Brain microvascular endothelial cell (primary cell): Measurements from ENCODE around the gene RRAS.
"Not testable (repeated sequence)": the region's sequence is repeated elsewhere in the genome, so short reads cannot be mapped to it uniquely, and the experiment has no call there.

Experiments
- DNase-seq: peaks from one replicate; pipeline ENCODE4 v3.0.0-alpha.2; 2020
- H3K27ac ChIP-seq: fragments of 250-450 bp; sonication (Bioruptor Pico); 2 replicates; pipeline ENCODE4 v1.5.1; 2020; ENCODE audit warnings: mild to moderate bottlenecking, moderate library complexity
- H3K27me3 ChIP-seq: fragments of 250-450 bp; sonication (Bioruptor Pico); replicated peaks from 2 replicates; pipeline ENCODE4 v1.5.1; 2020; ENCODE audit warnings: mild to moderate bottlenecking
- H3K36me3 ChIP-seq: fragments of 250-450 bp; sonication (Bioruptor Pico); replicated peaks from 2 replicates; pipeline ENCODE4 v1.5.1; 2020; ENCODE audit warnings: mild to moderate bottlenecking
- H3K4me3 ChIP-seq: 2 replicates; pipeline ENCODE4 v1.5.1; 2011; ENCODE audit warnings: low read depth, mild to moderate bottlenecking, control low read depth, low read length, moderate library complexity
- CTCF ChIP-seq: IDR thresholded peaks from 2 replicates; pipeline ENCODE4 v1.5.1; 2011; ENCODE audit warnings: low read depth, mild to moderate bottlenecking, moderate library complexity, low read length, control low read depth, inconsistent platforms; ENCODE audit errors: missing control alignments
- in situ Hi-C: cut with HindIII; loops from 2 replicates; pipeline ENCODE4 v1.10.0; 2017; ENCODE audit warnings: low sequenced_read_pairs, low pct_ligation_motif_present

Gene RRAS

GRCh38 chr19:49631610-49632192 lies 8.2 kb downstream of the RRAS start:
- Histone ChIP-seq H3K27me3 (no peaks in the 10 kb centered on the region), H3K27ac (no peak overlapping the region), H3K4me3 (no peak overlapping the region), H3K36me3 (peaks cover 8% of the 10 kb centered on the region)
- no peak for TF ChIP-seq CTCF
- in situ Hi-C loops = no loop called here
- DNase-seq = no peak

GRCh38 chr19:49631014-49631588 lies 8.8 kb downstream of the RRAS start:
- DNase-seq = no peak
- TF ChIP-seq CTCF = no peak
- in situ Hi-C loops = no loop called here

GRCh38 chr19:49629659-49630058 lies 10.3 kb downstream of the RRAS start:
- DNase-seq = no peak
- in situ Hi-C loops = no loop called here

More at GRCh38 chr19:49631014-49631588, 8.8 kb downstream of the RRAS start:
- no peaks in the 10 kb centered on the region for H3K27me3 ChIP-seq
- H3K36me3 ChIP-seq = peaks cover 12% of the 10 kb centered on the region
- H3K4me3 ChIP-seq = no peak overlapping the region
- no peak overlapping the region for H3K27ac ChIP-seq

GRCh38 chr19:49626226-49626625 lies 13.7 kb downstream of the RRAS start:
- Histone ChIP-seq H3K36me3 (peaks cover 19% of the 10 kb centered on the region), H3K27ac (no peak overlapping the region), H3K4me3 (no peak overlapping the region), H3K27me3 (no peaks in the 10 kb centered on the region)
- in situ Hi-C loops = no loop called here
- no peak for TF ChIP-seq CTCF
- no peak for DNase-seq

More at GRCh38 chr19:49629659-49630058, 10.3 kb downstream of the RRAS start:
- no peak overlapping the region for H3K27ac ChIP-seq
- no peak for TF ChIP-seq CTCF
- no peaks in the 10 kb centered on the region for H3K27me3 ChIP-seq
- H3K4me3 ChIP-seq = no peak overlapping the region
- peaks cover 12% of the 10 kb centered on the region for H3K36me3 ChIP-seq

GRCh38 chr19:49624967-49625910 lies 14.7 kb downstream of the RRAS start:
- Histone ChIP-seq H3K27me3 (no peaks in the 10 kb centered on the region), H3K27ac (no peak overlapping the region), H3K4me3 (no peak overlapping the region), H3K36me3 (peaks cover 20% of the 10 kb centered on the region)
- in situ Hi-C loops = no loop called here
- DNase-seq = no peak
- no peak for TF ChIP-seq CTCF

- H3K27ac ChIP-seq, H3K27me3 ChIP-seq, DNase-seq, H3K4me3 ChIP-seq, in situ Hi-C loops: not testable (repeated sequence)
- peaks cover 37% of the 10 kb centered on the region for H3K36me3 ChIP-seq
Measured at GRCh38 chr19:49617860-49618259, 22.1 kb downstream of the RRAS start.
